Body of pancreas (tissue), 4 donors: ENCODE results near the gene UBXN10.

ENCODE experiments used
- CTCF ChIP-seq, 7 experiments: fragments of 450-650 bp in 4 of 7; fragments of 200-600 bp in 3 of 7; sonication (generic) in 3 of 7; IDR thresholded peaks; one replicate each; pipeline ENCODE4 v1.5.1; 2016 to 2019; ENCODE audit warnings: antibody characterized with exemption in 7 of 7
- POLR2A ChIP-seq, 3 donors: fragments of 450-650 bp; IDR thresholded peaks; one replicate each; pipeline ENCODE4 v1.6.1; 2016; ENCODE audit warnings: antibody characterized with exemption in 3 of 3, mild to moderate bottlenecking in 2 of 3

- TF ChIP-seq POLR2A (IDR thresholded peaks at IDR 0.05) (no peak), CTCF (IDR thresholded peaks at IDR 0.05) (no peak)
Observed at GRCh38 chr1:20192871-20193411, 7.0 kb downstream of the UBXN10 start.
